Effector memory CD8-positive, alpha-beta T cell (primary cell): Measurements from ENCODE around the gene CEMIP2.
"Not testable (repeated sequence)": the region's sequence is repeated elsewhere in the genome, so short reads cannot be mapped to it uniquely, and the experiment has no call there.

Source experiments
- ATAC-seq: fragments of 150-1000 bp; cut with Tn5 transposase; replicated peaks from 2 replicates; pipeline ENCODE4 v1.10.0; 2021; ENCODE audit warnings: mild to moderate bottlenecking, moderate library complexity
- DNase-seq, 3 experiments: peaks; one replicate each; pipeline ENCODE4 v3.0.0; 2021
- H3K27ac Mint-ChIP-seq, 2 donors: one replicate each; pipeline ENCODE4 v1.8.0; 2022; ENCODE audit warnings: mild to moderate bottlenecking in 2 of 2, mixed read lengths in 2 of 2, moderate library complexity in 2 of 2
- H3K27me3 Mint-ChIP-seq, 2 donors: one replicate each; pipeline ENCODE4 v1.8.0; 2022; ENCODE audit warnings: mixed read lengths in 2 of 2
- H3K36me3 Mint-ChIP-seq: one replicate; pipeline ENCODE4 v1.8.0; 2022; ENCODE audit warnings: mild to moderate bottlenecking, moderate library complexity, mixed read lengths; ENCODE audit not compliant: insufficient read depth
- H3K4me1 Mint-ChIP-seq, 2 donors: one replicate each; pipeline ENCODE4 v1.8.0; 2022; ENCODE audit warnings: low read depth in 2 of 2, mixed read lengths in 2 of 2
- H3K4me3 Mint-ChIP-seq, 2 donors: one replicate each; pipeline ENCODE4 v1.8.0; 2022; ENCODE audit warnings: mild to moderate bottlenecking in 2 of 2, mixed read lengths in 2 of 2, moderate library complexity in 2 of 2
- H3K9me3 Mint-ChIP-seq, 2 donors: one replicate each; pipeline ENCODE4 v1.8.0; 2022; ENCODE audit warnings: mixed read lengths in 2 of 2

Gene CEMIP2

GRCh38 chr9:71669284-71669995 lies 98.9 kb downstream of the CEMIP2 start:
- Mint-ChIP-seq H3K4me3 (no peak overlapping the region), H3K27ac (peak overlapping the region in 1 of 2 donors; percentile 64), H3K9me3 (no peaks in the 10 kb centered on the region), H3K4me1 (peaks cover 0 to 5% of the 10 kb centered on the region in 2 donors), H3K36me3 (no peaks in the 10 kb centered on the region), H3K27me3 (no peaks in the 10 kb centered on the region)
- no peak for DNase-seq
- no peak for ATAC-seq

- no peaks in the 10 kb centered on the region for H3K27me3 Mint-ChIP-seq
- ATAC-seq, result no peak
- H3K36me3 Mint-ChIP-seq, result no peaks in the 10 kb centered on the region
- DNase-seq, result no peak
- H3K4me3 Mint-ChIP-seq, result no peak overlapping the region
- no peak overlapping the region for H3K27ac Mint-ChIP-seq
- peaks cover 4 to 6% of the 10 kb centered on the region in 2 donors for H3K4me1 Mint-ChIP-seq
- no peaks in the 10 kb centered on the region for H3K9me3 Mint-ChIP-seq
These were observed 99.6 kb downstream of the CEMIP2 start for GRCh38 chr9:71668717-71669116.

- no peak for DNase-seq
- H3K27ac Mint-ChIP-seq, result no peak overlapping the region
- no peak overlapping the region for H3K4me3 Mint-ChIP-seq
- H3K27me3 Mint-ChIP-seq, result no peaks in the 10 kb centered on the region
- no peak for ATAC-seq
- H3K9me3 Mint-ChIP-seq, result no peaks in the 10 kb centered on the region
- peaks cover 9 to 10% of the 10 kb centered on the region in 2 donors for H3K4me1 Mint-ChIP-seq
- H3K36me3 Mint-ChIP-seq, result no peaks in the 10 kb centered on the region
These were observed 103.1 kb downstream of the CEMIP2 start for GRCh38 chr9:71665247-71665646.

- Mint-ChIP-seq H3K4me1 (peaks cover 10 to 16% of the 10 kb centered on the region in 2 donors), H3K36me3 (no peaks in the 10 kb centered on the region), H3K27ac (no peak overlapping the region), H3K27me3 (no peaks in the 10 kb centered on the region), H3K4me3 (no peak overlapping the region), H3K9me3 (no peaks in the 10 kb centered on the region)
- DNase-seq (no peak), ATAC-seq (peak; percentile 66)
These were observed 103.7 kb downstream of the CEMIP2 start for GRCh38 chr9:71664566-71664965.

GRCh38 chr9:71663931-71664459 lies 104.3 kb downstream of the CEMIP2 start:
- Mint-ChIP-seq H3K4me3 (no peak overlapping the region), H3K9me3 (no peaks in the 10 kb centered on the region), H3K27me3 (no peaks in the 10 kb centered on the region), H3K4me1 (peaks cover 10 to 16% of the 10 kb centered on the region in 2 donors), H3K27ac (no peak overlapping the region), H3K36me3 (no peaks in the 10 kb centered on the region)
- ATAC-seq, result no peak
- no peak for DNase-seq

- Mint-ChIP-seq H3K4me3 (no peak overlapping the region), H3K36me3 (no peaks in the 10 kb centered on the region), H3K27me3 (no peaks in the 10 kb centered on the region), H3K4me1 (peaks cover 10 to 16% of the 10 kb centered on the region in 2 donors), H3K9me3 (peaks cover 0 to under 1% of the 10 kb centered on the region in 2 donors), H3K27ac (no peak overlapping the region)
- DNase-seq (no peak), ATAC-seq (no peak)
These were observed 105.1 kb downstream of the CEMIP2 start for GRCh38 chr9:71663216-71663615.

- DNase-seq (no peak), ATAC-seq (no peak)
- Mint-ChIP-seq H3K4me3 (no peak overlapping the region), H3K27me3 (peaks cover 0 to 2% of the 10 kb centered on the region in 2 donors), H3K4me1 (peaks cover 10 to 16% of the 10 kb centered on the region in 2 donors), H3K9me3 (peaks cover 0 to 12% of the 10 kb centered on the region in 2 donors), H3K27ac (no peak overlapping the region), H3K36me3 (no peaks in the 10 kb centered on the region)
These were observed 106.2 kb downstream of the CEMIP2 start for GRCh38 chr9:71662082-71662481.

GRCh38 chr9:71657276-71657675 lies 111.0 kb downstream of the CEMIP2 start:
- peaks cover 5 to 13% of the 10 kb centered on the region in 2 donors for H3K4me1 Mint-ChIP-seq
- not testable (repeated sequence) for H3K4me3 Mint-ChIP-seq, DNase-seq, H3K27ac Mint-ChIP-seq, ATAC-seq, H3K36me3 Mint-ChIP-seq, H3K27me3 Mint-ChIP-seq
- H3K9me3 Mint-ChIP-seq, result peaks cover 0 to 12% of the 10 kb centered on the region in 2 donors

GRCh38 chr9:71656496-71656895 lies 111.8 kb downstream of the CEMIP2 start:
- no peak overlapping the region for H3K4me3 Mint-ChIP-seq
- DNase-seq (no peak), ATAC-seq (no peak)
- H3K27me3 Mint-ChIP-seq, result peaks cover 0 to 9% of the 10 kb centered on the region in 2 donors
- peaks cover 7 to 16% of the 10 kb centered on the region in 2 donors for H3K4me1 Mint-ChIP-seq
- no peaks in the 10 kb centered on the region for H3K36me3 Mint-ChIP-seq
- peaks cover 0 to 12% of the 10 kb centered on the region in 2 donors for H3K9me3 Mint-ChIP-seq
- H3K27ac Mint-ChIP-seq, result no peak overlapping the region

- H3K27me3 Mint-ChIP-seq, result peaks cover 0 to 9% of the 10 kb centered on the region in 2 donors
- H3K27ac Mint-ChIP-seq, result no peak overlapping the region
- DNase-seq, result no peak
- H3K36me3 Mint-ChIP-seq, result no peaks in the 10 kb centered on the region
- H3K4me3 Mint-ChIP-seq, result no peak overlapping the region
- peaks cover 0 to 12% of the 10 kb centered on the region in 2 donors for H3K9me3 Mint-ChIP-seq
- H3K4me1 Mint-ChIP-seq, result peaks cover 6 to 16% of the 10 kb centered on the region in 2 donors
- ATAC-seq, result no peak
These were observed 112.5 kb downstream of the CEMIP2 start for GRCh38 chr9:71655778-71656177.

GRCh38 chr9:71655141-71655540 lies 113.2 kb downstream of the CEMIP2 start:
- H3K9me3 Mint-ChIP-seq, result peaks cover 0 to 12% of the 10 kb centered on the region in 2 donors
- no peak overlapping the region for H3K27ac Mint-ChIP-seq
- H3K27me3 Mint-ChIP-seq, result peaks cover 0 to 9% of the 10 kb centered on the region in 2 donors
- ATAC-seq (no peak), DNase-seq (no peak)
- no peak overlapping the region for H3K4me3 Mint-ChIP-seq
- H3K4me1 Mint-ChIP-seq, result peaks cover 2 to 11% of the 10 kb centered on the region in 2 donors
- H3K36me3 Mint-ChIP-seq, result no peaks in the 10 kb centered on the region

- peaks cover 5 to 14% of the 10 kb centered on the region in 2 donors for H3K4me1 Mint-ChIP-seq
- no peak overlapping the region for H3K4me3 Mint-ChIP-seq
- no peak for DNase-seq
- peaks cover 0 to 4% of the 10 kb centered on the region in 2 donors for H3K9me3 Mint-ChIP-seq
- H3K27ac Mint-ChIP-seq, result no peak overlapping the region
- H3K27me3 Mint-ChIP-seq, result peaks cover 0 to 9% of the 10 kb centered on the region in 2 donors
- no peaks in the 10 kb centered on the region for H3K36me3 Mint-ChIP-seq
- no peak for ATAC-seq
These were observed 115.8 kb downstream of the CEMIP2 start for GRCh38 chr9:71652480-71652879.

- Mint-ChIP-seq H3K27me3 (no peaks in the 10 kb centered on the region), H3K36me3 (no peaks in the 10 kb centered on the region), H3K4me3 (peak overlapping the region in 1 of 2 donors; percentile 66), H3K27ac (no peak overlapping the region), H3K9me3 (no peaks in the 10 kb centered on the region), H3K4me1 (peaks cover 20 to 35% of the 10 kb centered on the region in 2 donors)
- DNase-seq (no peak), ATAC-seq (no peak)
These were observed 119.9 kb downstream of the CEMIP2 start for GRCh38 chr9:71648453-71648852.

- Mint-ChIP-seq H3K4me3 (peak overlapping the region; percentile 66 to 75), H3K36me3 (no peaks in the 10 kb centered on the region), H3K4me1 (peaks cover 19 to 33% of the 10 kb centered on the region in 2 donors), H3K27me3 (no peaks in the 10 kb centered on the region), H3K9me3 (no peaks in the 10 kb centered on the region), H3K27ac (peak overlapping the region; percentile 13 to 42)
- DNase-seq, result peak in 2 of 3 experiments; percentile 5 to 8
- peak; percentile 70 for ATAC-seq
These were observed 121.2 kb downstream of the CEMIP2 start for GRCh38 chr9:71647094-71647591.
